Body of pancreas (tissue), 4 donors: ENCODE data around the gene CBR3. TPM values are rescaled to one million over a fixed set of nuclear protein-coding genes. Genes with fewer than 3 reads are reported as not detected.

Source experiments
- ATAC-seq: fragments of 150-250 bp; one replicate; pipeline ENCODE4 v1.9.1; 2016
- DNase-seq, 4 donors: peaks; one replicate each; pipeline ENCODE4 v3.0.0-alpha.2; 2019
- H3K27ac ChIP-seq, 4 donors: fragments of 200-600 bp; sonication (generic); 1 replicate in 3 of 4; 2 replicates in 1 of 4; pipeline versions ENCODE4 v1.5.1 to v1.6.1; 2016 to 2019; ENCODE audit warnings: mild to moderate bottlenecking in 1 of 4, mixed read lengths in 1 of 4, moderate library complexity in 1 of 4
- H3K27me3 ChIP-seq, 2 donors: fragments of 200-600 bp; sonication (generic); one replicate each; pipeline ENCODE4 v1.6.0; 2016; ENCODE audit warnings: mild to moderate bottlenecking in 1 of 2
- H3K36me3 ChIP-seq, 2 donors: fragments of 200-600 bp; sonication (generic); replicated peaks in 1 of 2; 2 replicates each; pipeline ENCODE4 v1.5.1; 2016; ENCODE audit warnings: low read depth in 2 of 2; ENCODE audit not compliant: insufficient read depth in 1 of 2
- H3K4me1 ChIP-seq: fragments of 200-600 bp; sonication (generic); one replicate; pipeline ENCODE4 v1.6.0; 2016
- H3K4me3 ChIP-seq, 2 donors: fragments of 200-600 bp; sonication (generic); 1 replicate in 1 of 2; 2 replicates in 1 of 2; pipeline ENCODE4 v1.5.1; 2016 to 2019
- H3K9me3 ChIP-seq, 3 donors: fragments of 200-600 bp; sonication (generic); 1 replicate in 2 of 3; 2 replicates in 1 of 3; pipeline ENCODE4 v1.5.1; 2016
- CTCF ChIP-seq, 7 experiments: fragments of 450-650 bp in 4 of 7; fragments of 200-600 bp in 3 of 7; sonication (generic) in 3 of 7; IDR thresholded peaks; one replicate each; pipeline ENCODE4 v1.5.1; 2016 to 2019; ENCODE audit warnings: antibody characterized with exemption in 7 of 7
- POLR2A ChIP-seq, 3 donors: fragments of 450-650 bp; IDR thresholded peaks; one replicate each; pipeline ENCODE4 v1.6.1; 2016; ENCODE audit warnings: antibody characterized with exemption in 3 of 3, mild to moderate bottlenecking in 2 of 3
- WGBS, 2 donors: methylation state at CpG; one replicate each; pipeline ENCODE4 v1.1.5; 2017; 5-methylcytosine and 5-hydroxymethylcytosine counted together
- intact Hi-C: fragments of 100-400 bp; cut with DNase I; formaldehyde crosslinking; loops from one replicate; pipeline ENCODE4 v1.15.1; 2023
- total RNA-seq, 2 donors: library from RNA; depleted of rRNA; stranded (reverse); fragments of >200 nt; gene quantifications; one replicate each; pipeline ENCODE4 v1.1.0, GENCODE V29; 2016

Gene CBR3
- total RNA-seq, 2 donors from 2014 or later, result 0.52 to 1.3 TPM

GRCh38 chr21:36105327-36105842 is 29.5 kb upstream of the CBR3 start:
- intact Hi-C loops, result no loop called here
- Histone ChIP-seq H3K36me3 (no peaks in the 10 kb centered on the region), H3K4me1 (no peaks in the 10 kb centered on the region), H3K4me3 (no peak overlapping the region), H3K27me3 (no peaks in the 10 kb centered on the region), H3K9me3 (no peaks in the 10 kb centered on the region), H3K27ac (peak overlapping the region in 1 of 4 donors; percentile 49)
- DNase-seq, result no peak
- 69 to 78% methylated on average over 4 of the region's 4 CpGs for WGBS, 2 donors
- TF ChIP-seq CTCF (IDR thresholded peaks at IDR 0.05), result no peak
- no peak for TF ChIP-seq POLR2A (IDR thresholded peaks at IDR 0.05)
- ATAC-seq, result peak; percentile 24

- H3K27ac ChIP-seq, result no peak overlapping the region
- ATAC-seq (no peak), DNase-seq (no peak)
- no peaks in the 10 kb centered on the region for H3K9me3 ChIP-seq
- 86% methylated on average over 10 of the region's 10 CpGs for WGBS, 2 donors
- intact Hi-C loops, result loop anchor here (10.0 kb wide), 1 partner anchor 55 kb away; no protein-coding TSS in a partner anchor
- no peak for TF ChIP-seq POLR2A (IDR thresholded peaks at IDR 0.05)
- no peak for TF ChIP-seq CTCF (IDR thresholded peaks at IDR 0.05)
- H3K4me3 ChIP-seq, result no peak overlapping the region
- H3K27me3 ChIP-seq, result no peaks in the 10 kb centered on the region
- H3K4me1 ChIP-seq, result peaks cover 5% of the 10 kb centered on the region
- no peaks in the 10 kb centered on the region for H3K36me3 ChIP-seq
Observed at GRCh38 chr21:36109868-36110267, 25.0 kb upstream of the CBR3 start.

GRCh38 chr21:36111238-36111637 is 23.6 kb upstream of the CBR3 start:
- peaks cover 5% of the 10 kb centered on the region for H3K4me1 ChIP-seq
- H3K36me3 ChIP-seq, result no peaks in the 10 kb centered on the region
- ATAC-seq (no peak), DNase-seq (no peak)
- no peak overlapping the region for H3K27ac ChIP-seq
- no peak overlapping the region for H3K4me3 ChIP-seq
- TF ChIP-seq POLR2A (IDR thresholded peaks at IDR 0.05) (no peak), CTCF (IDR thresholded peaks at IDR 0.05) (no peak)
- no peaks in the 10 kb centered on the region for H3K9me3 ChIP-seq
- intact Hi-C loops, result loop anchor here (10.0 kb wide), 1 partner anchor 56 kb away; no protein-coding TSS in a partner anchor
- 78 to 79% methylated on average over 8 of the region's 8 CpGs for WGBS, 2 donors
- no peaks in the 10 kb centered on the region for H3K27me3 ChIP-seq

- Histone ChIP-seq H3K4me3 (no peak overlapping the region), H3K27ac (no peak overlapping the region)
- intact Hi-C loops, result loop anchor here (10.0 kb wide), 1 partner anchor 59 kb away; no protein-coding TSS in a partner anchor
Observed at GRCh38 chr21:36113647-36114428, 21.0 kb upstream of the CBR3 start.

GRCh38 chr21:36115138-36115730 is 19.6 kb upstream of the CBR3 start:
- Histone ChIP-seq H3K4me1 (peaks cover 5% of the 10 kb centered on the region), H3K9me3 (no peaks in the 10 kb centered on the region), H3K27me3 (no peaks in the 10 kb centered on the region), H3K4me3 (no peak overlapping the region), H3K27ac (no peak overlapping the region), H3K36me3 (no peaks in the 10 kb centered on the region)
- TF ChIP-seq CTCF (IDR thresholded peaks at IDR 0.05) (no peak), POLR2A (IDR thresholded peaks at IDR 0.05) (no peak)
- ATAC-seq (no peak), DNase-seq (no peak)
- intact Hi-C loops, result loop anchor here (10.0 kb wide), 1 partner anchor 60 kb away; no protein-coding TSS in a partner anchor
- WGBS, 2 donors, result 80 to 90% methylated on average over 6 of the region's 6 CpGs

More at GRCh38 chr21:36113647-36114428, 21.0 kb upstream of the CBR3 start:
- Histone ChIP-seq H3K9me3 (no peaks in the 10 kb centered on the region), H3K27me3 (no peaks in the 10 kb centered on the region), H3K36me3 (no peaks in the 10 kb centered on the region), H3K4me1 (peaks cover 5% of the 10 kb centered on the region)
- ATAC-seq (no peak), DNase-seq (peak in 2 of 4 donors; percentile 30 to 49)
- no peak for TF ChIP-seq POLR2A (IDR thresholded peaks at IDR 0.05)
- 46 to 53% methylated on average over 13 to 17 of the region's 17 CpGs for WGBS, 2 donors
